MM.1S (cell line): ENCODE results near the gene LRRC23.

ENCODE experiments used
- CTCF ChIP-seq: fragments of 300-600 bp; sonication (generic); IDR thresholded peaks from 2 replicates; pipeline ENCODE4 v1.5.1; 2016; ENCODE audit warnings: antibody characterized with exemption, low read length, mixed read lengths
- EZH2 ChIP-seq: fragments of 300-600 bp; sonication (generic); optimal IDR thresholded peaks from 2 replicates; pipeline ENCODE3; 2017; ENCODE audit warnings: low read depth, mild to moderate bottlenecking, antibody characterized with exemption, low read length, mixed read lengths
- EZH2phosphoT487 ChIP-seq: fragments of 300-600 bp; sonication (generic); IDR thresholded peaks from 2 replicates; pipeline ENCODE4 v1.6.1; 2018; ENCODE audit warnings: antibody characterized with exemption, low read length

DNA sequence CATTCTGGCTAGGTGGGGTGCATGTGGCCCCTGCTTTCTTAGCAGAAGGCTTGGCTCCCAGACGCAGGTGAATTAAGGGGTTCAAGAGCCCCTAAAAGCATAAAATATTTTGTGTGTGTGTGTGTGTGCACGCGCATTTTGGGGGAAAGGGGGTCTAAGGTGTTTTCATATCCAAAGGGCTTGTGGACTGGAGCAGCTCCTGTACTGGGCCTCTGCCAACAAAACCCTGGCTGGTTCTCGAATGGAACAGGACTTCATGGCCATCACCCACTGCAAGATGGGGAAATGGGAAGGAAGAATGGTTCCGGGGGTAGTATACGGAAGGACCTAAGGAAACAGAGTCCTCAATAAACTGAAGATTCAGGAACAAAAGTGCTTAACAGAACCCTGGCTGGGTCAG, 19.2 kb downstream of the LRRC23 start:
- TF ChIP-seq CTCF: no peak
- TF ChIP-seq EZH2phosphoT487: no peak
- no peak for TF ChIP-seq EZH2
